ENCODE data around the gene ATG3. TPM values are rescaled to one million over a fixed set of nuclear protein-coding genes. Genes with fewer than 3 reads are reported as not detected.

ATG3 gene
- 66.9 and 80.4 TPM in 2 replicates for total RNA-seq (ENCODE audit: low replicate concordance)

DNA sequence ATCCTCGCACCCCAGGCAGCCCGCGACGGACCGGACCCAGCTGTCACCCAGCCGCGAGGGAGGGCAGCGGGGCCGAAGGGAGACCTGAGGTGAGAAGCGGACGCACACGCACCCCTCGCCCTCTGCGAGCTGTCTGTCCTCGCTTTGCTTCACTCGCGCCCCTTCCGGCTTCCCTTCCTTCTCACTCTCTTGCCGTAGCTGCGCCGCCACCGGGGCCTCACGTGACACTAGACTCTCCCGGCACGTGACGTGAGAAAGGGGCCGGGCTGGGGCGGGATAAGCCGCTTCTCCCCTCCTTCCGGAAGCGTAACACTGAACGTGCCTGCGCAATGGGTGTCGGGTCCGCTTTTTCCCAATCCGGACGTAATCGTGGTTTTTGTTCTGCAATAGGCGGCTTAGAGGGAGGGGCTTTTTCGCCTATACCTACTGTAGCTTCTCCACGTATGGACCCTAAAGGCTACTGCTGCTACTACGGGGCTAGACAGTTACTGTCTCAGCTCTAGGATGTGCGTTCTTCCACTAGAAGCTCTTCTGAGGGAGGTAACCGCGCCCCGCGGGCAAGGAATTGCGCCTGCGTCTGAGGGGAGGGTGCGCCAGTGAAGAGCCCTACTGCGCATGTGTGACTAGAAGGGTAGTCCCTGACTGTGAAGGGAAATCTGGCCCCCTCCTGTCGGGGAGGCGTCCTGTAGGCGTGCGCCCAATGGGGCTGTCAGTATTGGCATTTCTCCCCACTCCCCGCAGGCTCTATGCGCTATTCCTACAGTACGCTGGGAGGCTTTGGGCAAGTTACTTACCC lies at the start of gene ATG3, which contains the start of gene SLC35A5:
Gene ATG3 (minus strand): TSS at position 229 of the 796 bp plus-strand sequence. CDS start 434 bp downstream, outside the sequence.
Gene SLC35A5 (plus strand): TSS at position 312 of the 796 bp plus-strand sequence. CDS start 1,359 bp downstream, outside the sequence.

GRCh38 chr3:112498914-112499711 lies 62.6 kb downstream of the ATG3 start, which contains the start of gene BTLA:
Gene BTLA (minus strand): TSS chr3:112499472. CDS start chr3:112499358, 114 bp downstream.

Other genes starting within 250 kb of the ATG3 start
- gene CD200, start 228.8 kb downstream of the ATG3 start, total RNA-seq (ENCODE audit: low replicate concordance), result 2.6 and 24.0 TPM in 2 replicates
- not detected in 2 replicates for gene BTLA, start 62.5 kb downstream of the ATG3 start, total RNA-seq (ENCODE audit: low replicate concordance)
- gene SLC35A5, start 83 bp upstream of the ATG3 start, total RNA-seq (ENCODE audit: low replicate concordance), result 18.0 and 21.5 TPM in 2 replicates
- gene CCDC80, start 79.2 kb upstream of the ATG3 start, total RNA-seq (ENCODE audit: low replicate concordance), result 606 and 2,461 TPM in 2 replicates